Upper lobe of left lung (tissue), 4 donors: ENCODE data around the gene MID1.

ENCODE experiments used
- EP300 ChIP-seq, 4 donors: sonication (generic); formaldehyde crosslinking; IDR thresholded peaks; one replicate each; pipeline ENCODE4 v1.5.1; 2017; ENCODE audit warnings: antibody characterized with exemption in 4 of 4, control low read depth in 2 of 4
- POLR2AphosphoS5 ChIP-seq, 2 donors: sonication (generic); formaldehyde crosslinking; IDR thresholded peaks; one replicate each; pipeline ENCODE4 v1.5.1; 2017; ENCODE audit warnings: antibody characterized with exemption in 2 of 2
- TF ChIP-seq, protein P1 (sequence below), 6 experiments: fragments of 450-650 bp in 4 of 6; fragments of 200-600 bp in 2 of 6; sonication (generic) in 2 of 6; IDR thresholded peaks; one replicate each; pipeline ENCODE4 v1.5.1; 2016 to 2019; ENCODE audit warnings: antibody characterized with exemption in 6 of 6

DNA sequence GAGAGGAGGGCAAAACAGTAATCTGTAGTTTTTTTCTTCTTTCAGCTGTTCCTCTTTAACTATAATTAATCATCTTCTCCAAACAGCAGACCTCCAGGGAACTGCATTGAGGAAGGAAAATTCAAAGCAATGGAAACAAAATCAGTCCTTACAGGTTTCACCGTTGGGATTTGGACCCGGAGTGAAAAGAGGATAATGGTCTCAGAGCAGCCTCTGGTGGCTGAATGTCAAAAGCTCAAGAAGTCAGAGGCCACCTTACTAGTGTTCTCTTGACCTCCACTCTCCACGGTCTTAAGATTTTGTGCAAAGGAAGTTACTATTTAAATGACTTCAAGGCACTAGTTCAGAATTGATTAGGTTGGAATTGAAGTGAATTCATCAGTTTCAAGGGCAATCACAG lies 16.0 kb upstream of the MID1 start:
- TF ChIP-seq, protein P1, sequence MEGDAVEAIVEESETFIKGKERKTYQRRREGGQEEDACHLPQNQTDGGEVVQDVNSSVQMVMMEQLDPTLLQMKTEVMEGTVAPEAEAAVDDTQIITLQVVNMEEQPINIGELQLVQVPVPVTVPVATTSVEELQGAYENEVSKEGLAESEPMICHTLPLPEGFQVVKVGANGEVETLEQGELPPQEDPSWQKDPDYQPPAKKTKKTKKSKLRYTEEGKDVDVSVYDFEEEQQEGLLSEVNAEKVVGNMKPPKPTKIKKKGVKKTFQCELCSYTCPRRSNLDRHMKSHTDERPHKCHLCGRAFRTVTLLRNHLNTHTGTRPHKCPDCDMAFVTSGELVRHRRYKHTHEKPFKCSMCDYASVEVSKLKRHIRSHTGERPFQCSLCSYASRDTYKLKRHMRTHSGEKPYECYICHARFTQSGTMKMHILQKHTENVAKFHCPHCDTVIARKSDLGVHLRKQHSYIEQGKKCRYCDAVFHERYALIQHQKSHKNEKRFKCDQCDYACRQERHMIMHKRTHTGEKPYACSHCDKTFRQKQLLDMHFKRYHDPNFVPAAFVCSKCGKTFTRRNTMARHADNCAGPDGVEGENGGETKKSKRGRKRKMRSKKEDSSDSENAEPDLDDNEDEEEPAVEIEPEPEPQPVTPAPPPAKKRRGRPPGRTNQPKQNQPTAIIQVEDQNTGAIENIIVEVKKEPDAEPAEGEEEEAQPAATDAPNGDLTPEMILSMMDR (IDR thresholded peaks at IDR 0.05) = peak; percentile 19 to 64 (median 38)
- TF ChIP-seq POLR2AphosphoS5 (IDR thresholded peaks at IDR 0.05) = no peak
- no peak for TF ChIP-seq EP300 (IDR thresholded peaks at IDR 0.05)
